ENCODE results near the gene TDG. TPM values are rescaled to one million over a fixed set of nuclear protein-coding genes. Genes with fewer than 3 reads are reported as not detected.

Gene TDG
- total RNA-seq, 4 donors from 2014 or later: 14.6 to 41.4 (median 24.6) TPM

- peak; percentile 96 for DNase-seq (ENCODE audit: low spot score)
- ATAC-seq (ENCODE audit: low FRiP score): peak; percentile 94
- TF ChIP-seq CTCF (IDR thresholded peaks at IDR 0.05): no peak
Measured at GRCh38 chr12:103930034-103930786, 35.5 kb upstream of the TDG start, which contains the start of gene HSP90B1. Gene HSP90B1, plus strand, starts transcription at chr12:103930410. Its CDS starts 106 bp downstream, at chr12:103930516.

GRCh38 chr12:103930787-103931735 is 34.6 kb upstream of the TDG start:
- no peak for TF ChIP-seq CTCF (IDR thresholded peaks at IDR 0.05)
- DNase-seq (ENCODE audit: low spot score) (no peak), ATAC-seq (ENCODE audit: low FRiP score) (no peak)

GRCh38 chr12:103933237-103933636 is 32.4 kb upstream of the TDG start:
- DNase-seq (ENCODE audit: low spot score) (no peak), ATAC-seq (ENCODE audit: low FRiP score) (no peak)
- TF ChIP-seq CTCF (IDR thresholded peaks at IDR 0.05): no peak

- DNase-seq (ENCODE audit: low spot score) (no peak), ATAC-seq (ENCODE audit: low FRiP score) (no peak)
- no peak for TF ChIP-seq CTCF (IDR thresholded peaks at IDR 0.05)
Measured at GRCh38 chr12:103936679-103937078, 29.0 kb upstream of the TDG start.

- no peak for TF ChIP-seq CTCF (IDR thresholded peaks at IDR 0.05)
- no peak for ATAC-seq (ENCODE audit: low FRiP score)
- DNase-seq (ENCODE audit: low spot score): no peak
Measured at GRCh38 chr12:103944964-103945363, 20.7 kb upstream of the TDG start.

- DNase-seq (ENCODE audit: low spot score): no peak
- no peak for TF ChIP-seq CTCF (IDR thresholded peaks at IDR 0.05)
- no peak for ATAC-seq (ENCODE audit: low FRiP score)
Measured at GRCh38 chr12:103947871-103948555, 17.7 kb upstream of the TDG start.

Data from omental fat pad (tissue), 4 donors.